Left ventricle myocardium superior (tissue), 1 donor: ENCODE results near the gene WNT11. TPM values are rescaled to one million over a fixed set of nuclear protein-coding genes. Genes with fewer than 3 reads are reported as not detected.

Source experiments
- ATAC-seq: fragments of 200-7000 bp; cut with Tn5 transposase; one replicate; pipeline ENCODE4 v1.9.1; 2020; ENCODE audit warnings: mild to moderate bottlenecking, moderate library complexity
- DNase-seq: peaks from one replicate; pipeline ENCODE4 v3.0.0-alpha.2; 2020
- intact Hi-C: fragments of 100-400 bp; cut with micrococcal nuclease; formaldehyde crosslinking; loops from one replicate; pipeline ENCODE4 v1.11.0; 2022
- total RNA-seq: library from RNA; stranded (reverse); fragmentation: NEBNext Ultra II Directional; extraction: Animal tissue kit (Norgen Biotek cat#: 25700); gene quantifications from one replicate; pipeline ENCODE4 v1.2.1, GENCODE V29; 2021
- donor health status: DM: no; HTN: yes; CAD: no; lungs with severe emphysema.

The WNT11 gene
- total RNA-seq, 1 donor from 2014 or later, result 15.2 TPM

- DNase-seq (peak; percentile 69), ATAC-seq (peak; percentile 69)
- intact Hi-C loops, result no loop called here
These were observed 18.9 kb upstream of the WNT11 start for GRCh38 chr11:76225122-76225611.

GRCh38 chr11:76224461-76225121 lies 18.3 kb upstream of the WNT11 start:
- peak; percentile 20 for DNase-seq

GRCh38 chr11:76221365-76221764 lies 15.1 kb upstream of the WNT11 start:
- DNase-seq (no peak), ATAC-seq (no peak)
- intact Hi-C loops, result no loop called here

More at GRCh38 chr11:76224461-76225121, 18.3 kb upstream of the WNT11 start:
- no peak for ATAC-seq
- intact Hi-C loops, result no loop called here

- DNase-seq (peak; percentile 6), ATAC-seq (no peak)
These were observed 12.9 kb upstream of the WNT11 start for GRCh38 chr11:76219243-76219642.

GRCh38 chr11:76218449-76219178 lies 12.3 kb upstream of the WNT11 start:
- DNase-seq (peak; percentile 3), ATAC-seq (no peak)
- intact Hi-C loops, result no loop called here

More at GRCh38 chr11:76219243-76219642, 12.9 kb upstream of the WNT11 start:
- intact Hi-C loops, result no loop called here

GRCh38 chr11:76217653-76218160 lies 11.4 kb upstream of the WNT11 start:
- no peak for ATAC-seq
- peak; percentile 12 for DNase-seq
- intact Hi-C loops, result no loop called here

- peak; percentile 30 for DNase-seq
- intact Hi-C loops, result no loop called here
- ATAC-seq, result no peak
These were observed 10.4 kb upstream of the WNT11 start for GRCh38 chr11:76216536-76217325.

- ATAC-seq, result no peak
- peak; percentile 19 for DNase-seq
- intact Hi-C loops, result no loop called here
These were observed 9.6 kb upstream of the WNT11 start for GRCh38 chr11:76215941-76216340.

GRCh38 chr11:76214968-76215548 lies 8.8 kb upstream of the WNT11 start:
- DNase-seq (peak; percentile 13), ATAC-seq (no peak)
- intact Hi-C loops, result no loop called here

GRCh38 chr11:76214186-76214585 lies 7.9 kb upstream of the WNT11 start:
- DNase-seq (peak; percentile 21), ATAC-seq (no peak)
- intact Hi-C loops, result no loop called here

- intact Hi-C loops, result no loop called here
These were observed 6.1 kb upstream of the WNT11 start for GRCh38 chr11:76212086-76213035.

GRCh38 chr11:76210931-76211851 lies 4.9 kb upstream of the WNT11 start:
- intact Hi-C loops, result no loop called here
- DNase-seq, result peak; percentile 7
- no peak for ATAC-seq

More at GRCh38 chr11:76212086-76213035, 6.1 kb upstream of the WNT11 start:
- DNase-seq (peak; percentile 24), ATAC-seq (no peak)

- peak; percentile 87 for DNase-seq
- ATAC-seq, result peak; percentile 37
These were observed 4.0 kb upstream of the WNT11 start for GRCh38 chr11:76209973-76210930.

GRCh38 chr11:76209375-76209972 lies 3.2 kb upstream of the WNT11 start:
- DNase-seq (peak; percentile 69), ATAC-seq (peak; percentile 19)
- intact Hi-C loops, result no loop called here

More at GRCh38 chr11:76209973-76210930, 4.0 kb upstream of the WNT11 start:
- intact Hi-C loops, result no loop called here
